Hepatocyte (in vitro differentiated cells): ENCODE data around the gene RAB11FIP3.

Experiments
- EZH2phosphoT487 ChIP-seq: fragments of 200-600 bp; sonication (generic); IDR thresholded peaks from one replicate; pipeline ENCODE4 v1.6.1; 2018; ENCODE audit warnings: antibody characterized with exemption, mild to moderate bottlenecking, low read depth, moderate library complexity; ENCODE audit not compliant: unreplicated experiment, severe bottlenecking
- TF ChIP-seq, protein P1 (sequence below): fragments of 200-600 bp; sonication (generic); IDR thresholded peaks from 2 replicates; pipeline ENCODE4 v1.5.1; 2016; ENCODE audit warnings: antibody characterized with exemption, mild to moderate bottlenecking; ENCODE audit not compliant: poor library complexity

DNA sequence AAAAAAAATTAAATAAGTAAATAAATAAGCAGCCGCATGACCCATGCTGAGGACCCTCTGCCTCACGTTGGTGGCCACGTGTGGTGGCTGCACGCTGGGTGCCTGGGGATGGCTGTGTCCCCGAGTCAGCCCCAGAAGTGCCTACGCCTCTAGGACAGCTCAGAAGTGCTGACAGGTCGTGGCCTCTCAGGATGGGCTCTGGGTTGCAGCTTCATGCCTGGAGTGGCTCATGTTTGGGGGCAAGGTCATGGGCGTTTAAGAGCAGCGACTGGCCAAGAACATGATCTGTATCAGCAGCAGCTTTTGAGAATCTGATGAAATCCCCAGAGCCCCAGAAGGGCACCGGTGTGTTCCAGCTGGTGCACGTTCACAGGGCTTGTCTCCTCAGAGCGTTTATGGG, 75.3 kb downstream of the RAB11FIP3 start:
- no peak for TF ChIP-seq EZH2phosphoT487
- TF ChIP-seq, protein P1, sequence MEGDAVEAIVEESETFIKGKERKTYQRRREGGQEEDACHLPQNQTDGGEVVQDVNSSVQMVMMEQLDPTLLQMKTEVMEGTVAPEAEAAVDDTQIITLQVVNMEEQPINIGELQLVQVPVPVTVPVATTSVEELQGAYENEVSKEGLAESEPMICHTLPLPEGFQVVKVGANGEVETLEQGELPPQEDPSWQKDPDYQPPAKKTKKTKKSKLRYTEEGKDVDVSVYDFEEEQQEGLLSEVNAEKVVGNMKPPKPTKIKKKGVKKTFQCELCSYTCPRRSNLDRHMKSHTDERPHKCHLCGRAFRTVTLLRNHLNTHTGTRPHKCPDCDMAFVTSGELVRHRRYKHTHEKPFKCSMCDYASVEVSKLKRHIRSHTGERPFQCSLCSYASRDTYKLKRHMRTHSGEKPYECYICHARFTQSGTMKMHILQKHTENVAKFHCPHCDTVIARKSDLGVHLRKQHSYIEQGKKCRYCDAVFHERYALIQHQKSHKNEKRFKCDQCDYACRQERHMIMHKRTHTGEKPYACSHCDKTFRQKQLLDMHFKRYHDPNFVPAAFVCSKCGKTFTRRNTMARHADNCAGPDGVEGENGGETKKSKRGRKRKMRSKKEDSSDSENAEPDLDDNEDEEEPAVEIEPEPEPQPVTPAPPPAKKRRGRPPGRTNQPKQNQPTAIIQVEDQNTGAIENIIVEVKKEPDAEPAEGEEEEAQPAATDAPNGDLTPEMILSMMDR = no peak
